ENCODE results near the gene KLC3. TPM values are rescaled to one million over a fixed set of nuclear protein-coding genes. Genes with fewer than 3 reads are reported as not detected.

KLC3 gene
- total and polyA plus RNA-seq, 7 donors, result 0.09 TPM; not detected in 6

DNA sequence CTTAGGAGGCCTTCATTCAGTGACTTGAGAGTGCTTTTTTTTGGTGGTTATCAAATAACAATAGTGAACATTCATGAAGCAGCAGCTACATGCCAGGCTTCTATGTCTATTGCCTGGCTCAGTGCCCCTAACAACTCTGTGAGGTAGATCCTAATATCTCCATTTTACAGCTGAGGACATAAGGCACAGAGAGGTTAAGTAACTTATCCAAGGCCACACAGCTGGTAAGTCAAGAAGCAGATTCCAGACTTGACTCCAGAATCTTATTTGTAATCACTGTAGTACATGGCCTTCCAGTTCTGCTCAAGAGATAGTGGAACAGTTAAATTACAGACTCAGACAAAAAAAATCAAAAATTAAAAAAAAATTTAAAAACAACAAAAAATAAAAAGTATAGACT is 44.7 kb upstream of the KLC3 start:
- H3K4me3 ChIP-seq, result no peak overlapping the region
- H3K27me3 ChIP-seq, result no peaks in the 10 kb centered on the region
- intact Hi-C loops (cut with DNase I), result no loop called here
- H3K9me3 ChIP-seq, result no peaks in the 10 kb centered on the region
- H3K4me1 ChIP-seq, result peaks cover 0 to 9% (median 2%) of the 10 kb centered on the region in 4 donors
- H3K27ac ChIP-seq, result no peak overlapping the region
- DNase-seq, result no peak
- peaks cover 0 to 69% (median 7%) of the 10 kb centered on the region in 4 donors for H3K36me3 ChIP-seq
- TF ChIP-seq EP300 (IDR thresholded peaks at IDR 0.05), result no peak
- no peak for TF ChIP-seq POLR2AphosphoS5 (IDR thresholded peaks at IDR 0.05)

DNA sequence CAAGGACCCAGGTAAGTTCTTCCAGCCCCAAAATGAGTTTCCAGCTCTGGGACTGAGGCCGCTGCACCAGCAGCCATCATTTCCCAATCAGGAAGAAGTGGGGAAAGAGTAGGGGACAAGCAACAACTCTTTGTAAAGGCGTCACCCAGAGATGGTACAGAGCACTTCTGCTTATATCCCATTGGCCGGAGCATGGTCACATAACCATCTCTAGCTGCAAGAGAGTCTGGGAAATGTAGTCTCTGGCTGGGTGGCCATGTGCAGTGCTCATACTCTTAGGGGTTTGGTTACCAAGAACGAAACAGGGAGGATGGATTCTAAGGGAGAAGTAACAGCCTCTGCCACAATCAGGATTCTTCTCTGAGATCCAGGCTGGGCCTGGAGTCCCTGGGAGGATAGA is 44.2 kb upstream of the KLC3 start:
- DNase-seq, result no peak
- no peaks in the 10 kb centered on the region for H3K9me3 ChIP-seq
- no peaks in the 10 kb centered on the region for H3K27me3 ChIP-seq
- H3K4me1 ChIP-seq, result peaks cover 0 to 9% (median 2%) of the 10 kb centered on the region in 4 donors
- no peak overlapping the region for H3K27ac ChIP-seq
- TF ChIP-seq, protein P1, sequence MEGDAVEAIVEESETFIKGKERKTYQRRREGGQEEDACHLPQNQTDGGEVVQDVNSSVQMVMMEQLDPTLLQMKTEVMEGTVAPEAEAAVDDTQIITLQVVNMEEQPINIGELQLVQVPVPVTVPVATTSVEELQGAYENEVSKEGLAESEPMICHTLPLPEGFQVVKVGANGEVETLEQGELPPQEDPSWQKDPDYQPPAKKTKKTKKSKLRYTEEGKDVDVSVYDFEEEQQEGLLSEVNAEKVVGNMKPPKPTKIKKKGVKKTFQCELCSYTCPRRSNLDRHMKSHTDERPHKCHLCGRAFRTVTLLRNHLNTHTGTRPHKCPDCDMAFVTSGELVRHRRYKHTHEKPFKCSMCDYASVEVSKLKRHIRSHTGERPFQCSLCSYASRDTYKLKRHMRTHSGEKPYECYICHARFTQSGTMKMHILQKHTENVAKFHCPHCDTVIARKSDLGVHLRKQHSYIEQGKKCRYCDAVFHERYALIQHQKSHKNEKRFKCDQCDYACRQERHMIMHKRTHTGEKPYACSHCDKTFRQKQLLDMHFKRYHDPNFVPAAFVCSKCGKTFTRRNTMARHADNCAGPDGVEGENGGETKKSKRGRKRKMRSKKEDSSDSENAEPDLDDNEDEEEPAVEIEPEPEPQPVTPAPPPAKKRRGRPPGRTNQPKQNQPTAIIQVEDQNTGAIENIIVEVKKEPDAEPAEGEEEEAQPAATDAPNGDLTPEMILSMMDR (IDR thresholded peaks at IDR 0.05), result no peak
- TF ChIP-seq POLR2AphosphoS5 (IDR thresholded peaks at IDR 0.05), result no peak
- no peak for TF ChIP-seq POLR2A (IDR thresholded peaks at IDR 0.05)
- WGBS, 2 donors, result 95% methylated on average over 4 of the region's 4 CpGs
- no peak overlapping the region for H3K4me3 ChIP-seq
- H3K36me3 ChIP-seq, result peaks cover 0 to 65% (median 6%) of the 10 kb centered on the region in 4 donors
- intact Hi-C loops (cut with DNase I), result no loop called here

DNA sequence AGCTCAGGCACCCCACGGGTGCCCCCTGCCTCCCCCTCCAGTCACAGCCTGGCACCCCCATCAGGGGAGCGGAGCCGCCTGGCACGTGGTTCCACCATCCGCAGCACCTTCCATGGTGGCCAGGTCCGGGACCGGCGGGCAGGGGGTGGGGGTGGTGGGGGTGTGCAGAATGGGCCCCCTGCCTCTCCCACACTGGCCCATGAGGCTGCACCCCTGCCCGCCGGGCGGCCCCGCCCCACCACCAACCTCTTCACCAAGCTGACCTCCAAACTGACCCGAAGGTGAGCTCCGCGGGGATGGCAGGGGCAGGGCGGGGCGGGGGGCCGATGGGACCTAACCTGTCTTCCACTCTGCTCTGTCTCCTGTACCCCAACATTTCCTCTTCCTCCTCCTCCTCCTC is 42.9 kb upstream of the KLC3 start:
- Histone ChIP-seq H3K27ac (no peak overlapping the region), H3K36me3 (peaks cover 0 to 54% (median 5%) of the 10 kb centered on the region in 4 donors), H3K9me3 (no peaks in the 10 kb centered on the region), H3K4me1 (peaks cover 0 to 9% (median 2%) of the 10 kb centered on the region in 4 donors), H3K4me3 (no peak overlapping the region), H3K27me3 (no peaks in the 10 kb centered on the region)
- 96 to 97% methylated on average over 18 of the region's 18 CpGs for WGBS, 2 donors
- no peak for DNase-seq
- intact Hi-C loops (cut with DNase I), result no loop called here
- TF ChIP-seq, protein P1 (IDR thresholded peaks at IDR 0.05), result no peak
- TF ChIP-seq EP300 (IDR thresholded peaks at IDR 0.05) (no peak), POLR2AphosphoS5 (IDR thresholded peaks at IDR 0.05) (no peak), POLR2A (IDR thresholded peaks at IDR 0.05) (no peak)

DNA sequence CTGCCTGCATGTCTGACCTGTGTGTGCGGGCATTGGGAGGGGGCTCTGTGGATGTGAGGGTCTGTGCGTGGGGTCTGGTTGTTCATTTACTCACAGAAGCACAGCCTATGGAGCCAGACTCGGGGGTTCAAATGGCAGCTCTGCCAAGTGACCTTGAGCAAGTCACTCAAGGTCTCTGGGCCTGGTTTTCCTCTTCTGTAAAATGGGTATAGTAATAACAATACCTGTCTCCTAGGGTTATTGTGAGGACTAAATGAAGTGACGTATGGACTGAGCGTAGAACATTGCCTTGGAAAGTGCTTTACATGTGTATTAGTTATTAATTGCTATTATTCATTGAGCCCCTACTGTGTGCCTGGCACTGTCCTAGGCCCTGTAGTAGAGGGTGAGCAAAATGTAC is 42.3 kb upstream of the KLC3 start:
- Histone ChIP-seq H3K9me3 (no peaks in the 10 kb centered on the region), H3K27ac (no peak overlapping the region), H3K27me3 (no peaks in the 10 kb centered on the region), H3K4me1 (peaks cover 0 to 9% (median 2%) of the 10 kb centered on the region in 4 donors), H3K4me3 (no peak overlapping the region), H3K36me3 (peaks cover 0 to 53% (median 5%) of the 10 kb centered on the region in 4 donors)
- TF ChIP-seq, protein P1 (IDR thresholded peaks at IDR 0.05), result no peak
- intact Hi-C loops (cut with DNase I), result no loop called here
- no peak for DNase-seq
- WGBS, 2 donors, result 93 to 97% methylated on average over 5 of the region's 5 CpGs

DNA sequence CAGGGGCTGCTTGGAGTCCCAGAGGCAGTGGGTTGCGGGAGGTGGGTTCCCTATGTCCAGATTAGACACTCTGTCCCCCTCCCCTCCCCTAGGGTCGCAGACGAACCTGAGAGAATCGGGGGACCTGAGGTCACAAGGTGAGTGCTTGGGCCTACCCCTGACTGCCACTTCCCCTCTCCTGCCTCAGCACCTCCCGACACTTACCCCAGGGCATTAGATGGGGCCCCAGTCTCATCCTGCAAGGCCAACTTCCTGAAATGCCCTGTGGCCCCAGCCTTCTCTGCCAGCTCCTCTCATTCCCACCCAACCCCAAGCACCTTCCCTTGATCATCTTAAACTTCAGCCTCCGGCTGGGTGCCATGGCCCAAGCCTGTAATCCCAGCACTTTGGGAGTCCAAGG is 40.8 kb upstream of the KLC3 start:
- H3K36me3 ChIP-seq, result peaks cover 0 to 42% (median 5%) of the 10 kb centered on the region in 4 donors
- no peak overlapping the region for H3K4me3 ChIP-seq
- TF ChIP-seq, protein P1 (IDR thresholded peaks at IDR 0.05), result no peak
- TF ChIP-seq EP300 (IDR thresholded peaks at IDR 0.05) (no peak), POLR2A (IDR thresholded peaks at IDR 0.05) (no peak), POLR2AphosphoS5 (IDR thresholded peaks at IDR 0.05) (no peak)
- 96% methylated on average over 6 of the region's 6 CpGs for WGBS, 2 donors
- H3K27ac ChIP-seq, result no peak overlapping the region
- peaks cover 0 to 2% (median 0%) of the 10 kb centered on the region in 4 donors for H3K4me1 ChIP-seq
- H3K9me3 ChIP-seq, result no peaks in the 10 kb centered on the region
- no peaks in the 10 kb centered on the region for H3K27me3 ChIP-seq
- DNase-seq, result no peak
- intact Hi-C loops (cut with DNase I), result no loop called here

Data from sigmoid colon (tissue), 7 donors.